ENCODE results near the gene FCHSD2. TPM values are rescaled to one million over a fixed set of nuclear protein-coding genes. Genes with fewer than 3 reads are reported as not detected.
A peak's percentile ranks its signal among the peaks of the same experiment; 100 is the strongest.

FCHSD2 gene
- total RNA-seq, 1 donor: 34.0 TPM

DNA sequence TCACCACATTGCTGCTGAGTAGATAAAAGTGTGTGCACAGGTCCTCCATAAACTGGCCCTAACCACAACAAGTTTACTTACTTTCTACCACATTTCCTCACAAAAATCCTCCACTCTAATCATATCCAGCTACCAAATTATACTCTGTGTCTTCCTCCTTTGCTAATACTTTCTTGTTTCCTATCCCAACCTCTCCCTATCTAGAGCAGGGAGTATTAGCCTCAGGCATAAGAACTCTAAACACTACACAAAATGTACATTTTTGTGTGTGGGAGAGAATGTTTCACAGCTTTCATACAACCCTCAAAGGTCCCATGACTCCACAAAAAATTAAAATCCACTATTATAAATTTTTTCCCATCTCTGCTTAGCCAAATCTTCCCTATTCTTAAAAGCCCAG, 255.5 kb downstream of the FCHSD2 start:
- Histone ChIP-seq H3K27me3 (ENCODE audit: insufficient read depth, low read length) (no peaks in the 10 kb centered on the region), H4K20me1 (ENCODE audit: insufficient read depth, low read length) (no peaks in the 10 kb centered on the region), H3K27ac (ENCODE audit: low read depth, low read length) (no peak overlapping the region), H3K4me2 (ENCODE audit: insufficient read depth, low read length) (no peak overlapping the region), H3K36me3 (ENCODE audit: insufficient read depth, low read length) (peaks cover 38% of the 10 kb centered on the region), H3K4me3 (ENCODE audit: insufficient read depth, low read length) (no peak overlapping the region), H3K4me1 (ENCODE audit: insufficient read depth, low read length) (no peaks in the 10 kb centered on the region), H2AFZ (ENCODE audit: low read length) (no peak overlapping the region), H3K79me2 (ENCODE audit: insufficient read depth, low read length) (no peaks in the 10 kb centered on the region), H3K9me3 (ENCODE audit: low read depth, low read length) (no peaks in the 10 kb centered on the region)
- no peak for DNase-seq (ENCODE audit: insufficient read length, low spot score, missing footprints)
- TF ChIP-seq, protein P1, sequence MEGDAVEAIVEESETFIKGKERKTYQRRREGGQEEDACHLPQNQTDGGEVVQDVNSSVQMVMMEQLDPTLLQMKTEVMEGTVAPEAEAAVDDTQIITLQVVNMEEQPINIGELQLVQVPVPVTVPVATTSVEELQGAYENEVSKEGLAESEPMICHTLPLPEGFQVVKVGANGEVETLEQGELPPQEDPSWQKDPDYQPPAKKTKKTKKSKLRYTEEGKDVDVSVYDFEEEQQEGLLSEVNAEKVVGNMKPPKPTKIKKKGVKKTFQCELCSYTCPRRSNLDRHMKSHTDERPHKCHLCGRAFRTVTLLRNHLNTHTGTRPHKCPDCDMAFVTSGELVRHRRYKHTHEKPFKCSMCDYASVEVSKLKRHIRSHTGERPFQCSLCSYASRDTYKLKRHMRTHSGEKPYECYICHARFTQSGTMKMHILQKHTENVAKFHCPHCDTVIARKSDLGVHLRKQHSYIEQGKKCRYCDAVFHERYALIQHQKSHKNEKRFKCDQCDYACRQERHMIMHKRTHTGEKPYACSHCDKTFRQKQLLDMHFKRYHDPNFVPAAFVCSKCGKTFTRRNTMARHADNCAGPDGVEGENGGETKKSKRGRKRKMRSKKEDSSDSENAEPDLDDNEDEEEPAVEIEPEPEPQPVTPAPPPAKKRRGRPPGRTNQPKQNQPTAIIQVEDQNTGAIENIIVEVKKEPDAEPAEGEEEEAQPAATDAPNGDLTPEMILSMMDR (IDR thresholded peaks at IDR 0.05; ENCODE audit: extremely low read depth, low read depth, low read length): no peak

DNA sequence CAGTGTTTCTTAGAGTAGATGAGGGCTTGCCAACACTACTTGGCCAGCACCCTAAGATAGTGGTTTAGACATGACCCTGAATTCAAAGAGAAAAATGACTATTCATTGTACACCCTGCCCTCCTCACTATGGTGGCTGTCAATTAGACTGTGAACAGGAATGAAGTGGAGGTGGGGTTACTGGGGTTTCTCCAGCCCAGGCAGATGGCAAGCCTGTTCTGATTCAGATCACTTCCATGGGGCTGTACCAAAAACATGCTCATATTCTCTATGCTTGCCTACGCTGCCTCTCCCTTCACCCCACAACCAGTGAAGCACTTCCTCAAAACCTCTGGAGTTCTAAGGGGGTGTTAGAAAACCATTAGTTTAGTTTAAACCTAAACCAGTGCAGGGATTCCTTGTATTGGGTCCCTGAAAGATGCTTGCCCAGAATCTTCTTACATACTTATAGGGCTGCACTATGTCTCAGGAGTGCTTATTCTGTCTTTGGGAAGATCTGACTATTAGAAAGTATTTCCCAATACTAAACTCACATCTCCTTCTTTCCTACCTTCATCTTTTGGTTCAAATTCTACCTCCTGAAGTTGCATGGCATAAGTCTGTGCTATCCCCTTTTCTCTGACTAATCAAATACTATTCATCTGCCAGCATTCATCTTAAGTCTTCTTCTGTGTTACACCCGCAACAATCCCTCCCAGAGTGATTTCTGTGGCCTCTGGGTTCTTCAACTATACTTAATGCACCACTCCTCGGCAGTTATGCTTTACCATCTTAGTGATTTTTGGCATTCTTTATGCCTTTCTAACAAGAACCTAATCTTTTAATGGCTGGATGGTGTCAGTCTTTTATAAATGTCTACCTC, 256.1 kb downstream of the FCHSD2 start:
- Histone ChIP-seq H3K4me1 (ENCODE audit: insufficient read depth, low read length) (no peaks in the 10 kb centered on the region), H3K4me3 (ENCODE audit: insufficient read depth, low read length) (no peak overlapping the region), H4K20me1 (ENCODE audit: insufficient read depth, low read length) (peaks cover under 1% of the 10 kb centered on the region), H3K27me3 (ENCODE audit: insufficient read depth, low read length) (no peaks in the 10 kb centered on the region), H3K79me2 (ENCODE audit: insufficient read depth, low read length) (peaks cover 4% of the 10 kb centered on the region), H2AFZ (ENCODE audit: low read length) (no peak overlapping the region), H3K27ac (ENCODE audit: low read depth, low read length) (no peak overlapping the region), H3K36me3 (ENCODE audit: insufficient read depth, low read length) (peaks cover 38% of the 10 kb centered on the region), H3K9me3 (ENCODE audit: low read depth, low read length) (no peaks in the 10 kb centered on the region), H3K4me2 (ENCODE audit: insufficient read depth, low read length) (no peak overlapping the region)
- TF ChIP-seq, protein P1 (IDR thresholded peaks at IDR 0.05; ENCODE audit: extremely low read depth, low read depth, low read length): no peak
- DNase-seq (ENCODE audit: insufficient read length, low spot score, missing footprints): no peak

DNA sequence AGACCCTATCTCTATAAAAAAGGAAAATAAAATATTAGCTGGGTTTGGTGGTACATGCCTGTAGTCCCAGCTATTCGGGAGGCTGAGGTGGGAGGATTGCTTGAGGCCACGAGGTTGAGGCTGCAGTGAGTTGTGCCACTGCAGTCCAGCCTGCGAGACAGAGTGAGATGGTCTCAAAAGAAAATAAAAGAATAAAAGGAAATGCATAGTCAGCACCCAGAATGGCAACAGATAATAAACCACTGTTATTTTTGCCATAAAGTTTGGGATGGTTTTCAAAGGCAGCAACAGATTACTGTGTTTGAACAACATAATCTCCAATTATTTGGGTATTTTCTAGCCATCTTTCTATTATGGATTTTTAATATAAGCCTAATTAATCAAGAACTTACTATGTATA, 266.0 kb downstream of the FCHSD2 start:
- H3K36me3 ChIP-seq (ENCODE audit: insufficient read depth, low read length): peaks cover 7% of the 10 kb centered on the region
- peaks cover 2% of the 10 kb centered on the region for H3K4me1 ChIP-seq (ENCODE audit: insufficient read depth, low read length)
- no peak overlapping the region for H3K4me2 ChIP-seq (ENCODE audit: insufficient read depth, low read length)
- H2AFZ ChIP-seq (ENCODE audit: low read length): no peak overlapping the region
- no peak overlapping the region for H3K4me3 ChIP-seq (ENCODE audit: insufficient read depth, low read length)
- peaks cover 3% of the 10 kb centered on the region for H3K79me2 ChIP-seq (ENCODE audit: insufficient read depth, low read length)
- H3K27me3 ChIP-seq (ENCODE audit: insufficient read depth, low read length): no peaks in the 10 kb centered on the region
- no peak overlapping the region for H3K27ac ChIP-seq (ENCODE audit: low read depth, low read length)
- TF ChIP-seq, protein P1 (IDR thresholded peaks at IDR 0.05; ENCODE audit: extremely low read depth, low read depth, low read length): no peak
- H4K20me1 ChIP-seq (ENCODE audit: insufficient read depth, low read length): peaks cover 4% of the 10 kb centered on the region
- H3K9me3 ChIP-seq (ENCODE audit: low read depth, low read length): no peaks in the 10 kb centered on the region
- DNase-seq (ENCODE audit: insufficient read length, low spot score, missing footprints): no peak

DNA sequence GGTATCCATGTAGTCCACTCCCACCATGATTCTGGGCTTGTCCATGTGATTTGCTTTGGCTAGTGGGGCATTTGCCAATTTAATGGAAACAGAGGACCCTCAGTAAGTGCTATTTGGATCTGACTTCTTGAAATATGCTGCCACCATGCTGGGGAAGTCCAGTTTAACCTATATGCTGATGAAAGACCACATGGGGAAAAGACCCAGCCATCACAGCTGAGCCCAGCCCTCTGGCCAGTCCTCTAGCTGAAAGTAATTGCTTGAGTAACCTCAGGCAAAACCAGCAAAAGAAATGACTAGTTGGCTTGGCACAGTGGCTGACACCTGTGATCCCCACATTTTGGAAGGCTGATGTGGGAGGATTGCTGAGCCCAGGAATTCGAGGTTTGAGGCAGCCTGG, 266.4 kb downstream of the FCHSD2 start:
- no peak overlapping the region for H2AFZ ChIP-seq (ENCODE audit: low read length)
- H3K4me2 ChIP-seq (ENCODE audit: insufficient read depth, low read length): no peak overlapping the region
- H3K79me2 ChIP-seq (ENCODE audit: insufficient read depth, low read length): peaks cover under 1% of the 10 kb centered on the region
- H4K20me1 ChIP-seq (ENCODE audit: insufficient read depth, low read length): peaks cover under 1% of the 10 kb centered on the region
- H3K27me3 ChIP-seq (ENCODE audit: insufficient read depth, low read length): no peaks in the 10 kb centered on the region
- peak; percentile 8 for DNase-seq (ENCODE audit: insufficient read length, low spot score, missing footprints)
- peaks cover 5% of the 10 kb centered on the region for H3K4me1 ChIP-seq (ENCODE audit: insufficient read depth, low read length)
- peaks cover 7% of the 10 kb centered on the region for H3K36me3 ChIP-seq (ENCODE audit: insufficient read depth, low read length)
- H3K27ac ChIP-seq (ENCODE audit: low read depth, low read length): no peak overlapping the region
- H3K4me3 ChIP-seq (ENCODE audit: insufficient read depth, low read length): no peak overlapping the region
- H3K9me3 ChIP-seq (ENCODE audit: low read depth, low read length): no peaks in the 10 kb centered on the region
- TF ChIP-seq, protein P1 (IDR thresholded peaks at IDR 0.05; ENCODE audit: extremely low read depth, low read depth, low read length): no peak
